Stimulated activated CD4-positive, alpha-beta T cell treated with anti-CD3 and anti-CD28 coated beads, Interleukin-2, amount 100 ng/mL, for 48 hours (primary cell): Measurements from ENCODE around the gene DSP.

Experiments
- DNase-seq, 2 donors: peaks; one replicate each; pipeline ENCODE4 v3.0.0-alpha.2; 2020

Gene DSP

DNA sequence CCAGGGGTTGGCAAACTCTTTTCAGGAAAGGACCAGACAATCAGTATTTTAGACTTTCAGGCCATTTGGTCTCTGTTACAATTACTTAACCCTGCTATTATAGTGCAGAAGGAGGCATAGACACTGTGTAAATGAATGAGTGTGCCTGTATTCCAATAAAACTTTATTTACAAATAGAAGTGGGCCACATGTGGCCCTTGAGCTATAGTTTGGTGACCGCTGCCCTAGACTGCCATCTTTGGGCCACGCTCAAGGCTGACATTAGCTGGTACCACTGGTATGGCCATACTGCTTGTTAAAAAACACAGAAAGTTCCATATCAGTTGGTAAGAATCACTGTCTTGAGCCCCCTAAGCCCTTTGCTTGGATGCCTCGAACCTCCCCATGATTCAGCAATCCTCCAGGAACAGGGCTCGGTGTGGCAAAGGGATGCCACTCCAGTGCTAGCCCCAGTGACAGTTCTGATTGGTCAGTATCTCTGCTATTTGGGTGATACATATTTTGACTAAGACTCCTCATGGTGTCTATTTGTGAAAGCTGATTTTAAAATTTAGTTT, 25.2 kb downstream of the DSP start:
- DNase-seq, result no peak

GRCh38 chr6:7568021-7568420, 26.6 kb downstream of the DSP start:
- DNase-seq, result no peak

DNA sequence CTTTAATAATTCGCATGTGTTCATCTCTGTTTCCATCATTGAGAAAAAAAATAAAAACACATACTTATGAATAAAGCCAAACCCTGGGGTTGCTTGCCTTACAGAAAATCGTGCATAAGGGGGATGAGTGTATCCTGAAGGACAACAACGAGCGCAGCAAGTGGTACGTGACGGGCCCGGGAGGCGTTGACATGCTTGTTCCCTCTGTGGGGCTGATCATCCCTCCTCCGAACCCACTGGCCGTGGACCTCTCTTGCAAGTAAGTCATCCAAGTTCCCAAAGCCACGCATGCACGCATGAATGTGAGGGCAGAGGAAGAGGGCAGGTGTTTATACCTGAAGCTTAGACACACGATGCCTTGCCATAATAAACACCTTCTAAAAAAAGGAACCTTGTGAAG, 27.6 kb downstream of the DSP start:
- DNase-seq, result no peak

DNA sequence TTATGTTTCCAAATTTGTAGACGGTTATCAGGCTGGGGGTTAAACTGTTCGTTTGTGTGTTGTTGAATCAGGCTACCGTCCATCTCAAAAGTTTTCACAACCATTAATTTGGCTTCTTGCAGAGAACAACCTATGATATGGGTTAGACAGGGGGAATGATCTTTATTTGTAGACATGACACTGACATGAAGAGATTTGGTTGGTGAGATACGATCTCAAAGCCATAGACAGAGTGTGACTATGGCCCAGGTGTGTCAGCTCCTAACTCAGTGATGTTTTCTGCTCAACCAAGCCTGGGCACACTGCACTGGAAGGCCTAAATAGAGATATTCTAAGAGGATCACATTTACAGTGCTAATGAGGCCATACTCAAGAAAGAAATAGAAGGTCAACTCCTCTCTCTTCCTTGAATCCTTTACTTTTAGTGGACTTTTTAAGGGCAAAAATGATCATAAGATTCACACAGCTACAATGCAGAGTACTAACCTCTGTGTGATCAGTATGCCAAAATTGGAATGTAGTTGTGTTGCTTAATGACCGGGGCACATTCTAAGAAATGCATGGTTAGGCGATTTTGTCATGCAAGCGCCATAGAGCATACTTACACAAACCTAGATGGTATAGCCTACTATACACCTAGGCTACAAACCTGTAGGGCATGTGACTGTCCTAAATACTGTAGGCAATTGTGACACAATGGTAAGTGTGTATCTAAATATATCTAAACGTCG, 30.9 kb downstream of the DSP start:
- DNase-seq, result no peak

DNA sequence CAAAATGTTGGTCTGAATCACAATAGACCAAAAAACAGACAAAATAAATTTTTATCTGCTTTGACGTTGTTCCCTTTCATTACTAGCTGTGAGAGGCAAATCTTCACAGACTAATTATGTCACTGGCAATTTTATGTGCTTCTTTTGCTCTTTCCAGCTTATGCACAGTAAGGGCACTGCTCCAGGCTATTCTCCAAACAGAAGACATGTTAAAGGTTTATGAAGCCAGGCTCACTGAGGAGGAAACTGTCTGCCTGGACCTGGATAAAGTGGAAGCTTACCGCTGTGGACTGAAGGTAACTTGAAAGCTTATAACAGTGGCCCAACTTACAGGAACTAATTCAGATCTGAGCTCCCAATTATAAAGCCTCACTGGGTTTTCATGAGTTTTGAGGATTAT, 33.0 kb downstream of the DSP start:
- no peak for DNase-seq

GRCh38 chr6:7578516-7578915, 37.0 kb downstream of the DSP start:
- no peak for DNase-seq

- no peak for DNase-seq
Observed at GRCh38 chr6:7578931-7579330, 37.5 kb downstream of the DSP start.

GRCh38 chr6:7579851-7580250, 38.4 kb downstream of the DSP start:
- DNase-seq, result no peak

- no peak for DNase-seq
Observed at GRCh38 chr6:7580537-7580926, 39.1 kb downstream of the DSP start.

DNA sequence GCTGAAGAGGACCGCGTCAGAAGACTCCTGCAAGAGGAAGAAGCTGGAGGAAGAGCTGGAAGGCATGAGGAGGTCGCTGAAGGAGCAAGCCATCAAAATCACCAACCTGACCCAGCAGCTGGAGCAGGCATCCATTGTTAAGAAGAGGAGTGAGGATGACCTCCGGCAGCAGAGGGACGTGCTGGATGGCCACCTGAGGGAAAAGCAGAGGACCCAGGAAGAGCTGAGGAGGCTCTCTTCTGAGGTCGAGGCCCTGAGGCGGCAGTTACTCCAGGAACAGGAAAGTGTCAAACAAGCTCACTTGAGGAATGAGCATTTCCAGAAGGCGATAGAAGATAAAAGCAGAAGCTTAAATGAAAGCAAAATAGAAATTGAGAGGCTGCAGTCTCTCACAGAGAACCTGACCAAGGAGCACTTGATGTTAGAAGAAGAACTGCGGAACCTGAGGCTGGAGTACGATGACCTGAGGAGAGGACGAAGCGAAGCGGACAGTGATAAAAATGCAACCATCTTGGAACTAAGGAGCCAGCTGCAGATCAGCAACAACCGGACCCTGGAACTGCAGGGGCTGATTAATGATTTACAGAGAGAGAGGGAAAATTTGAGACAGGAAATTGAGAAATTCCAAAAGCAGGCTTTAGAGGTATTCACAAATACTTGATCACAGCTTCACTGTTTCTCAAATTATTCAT, 39.6 kb downstream of the DSP start:
- DNase-seq, result no peak

DNA sequence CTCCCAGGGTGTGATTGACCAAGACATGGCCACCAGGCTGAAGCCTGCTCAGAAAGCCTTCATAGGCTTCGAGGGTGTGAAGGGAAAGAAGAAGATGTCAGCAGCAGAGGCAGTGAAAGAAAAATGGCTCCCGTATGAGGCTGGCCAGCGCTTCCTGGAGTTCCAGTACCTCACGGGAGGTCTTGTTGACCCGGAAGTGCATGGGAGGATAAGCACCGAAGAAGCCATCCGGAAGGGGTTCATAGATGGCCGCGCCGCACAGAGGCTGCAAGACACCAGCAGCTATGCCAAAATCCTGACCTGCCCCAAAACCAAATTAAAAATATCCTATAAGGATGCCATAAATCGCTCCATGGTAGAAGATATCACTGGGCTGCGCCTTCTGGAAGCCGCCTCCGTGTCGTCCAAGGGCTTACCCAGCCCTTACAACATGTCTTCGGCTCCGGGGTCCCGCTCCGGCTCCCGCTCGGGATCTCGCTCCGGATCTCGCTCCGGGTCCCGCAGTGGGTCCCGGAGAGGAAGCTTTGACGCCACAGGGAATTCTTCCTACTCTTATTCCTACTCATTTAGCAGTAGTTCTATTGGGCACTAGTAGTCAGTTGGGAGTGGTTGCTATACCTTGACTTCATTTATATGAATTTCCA, 43.9 kb downstream of the DSP start:
- DNase-seq, result no peak

GRCh38 chr6:7587631-7588100, 46.2 kb downstream of the DSP start:
- DNase-seq, result no peak

GRCh38 chr6:7588506-7588905, 47.0 kb downstream of the DSP start:
- DNase-seq, result no peak

DNA sequence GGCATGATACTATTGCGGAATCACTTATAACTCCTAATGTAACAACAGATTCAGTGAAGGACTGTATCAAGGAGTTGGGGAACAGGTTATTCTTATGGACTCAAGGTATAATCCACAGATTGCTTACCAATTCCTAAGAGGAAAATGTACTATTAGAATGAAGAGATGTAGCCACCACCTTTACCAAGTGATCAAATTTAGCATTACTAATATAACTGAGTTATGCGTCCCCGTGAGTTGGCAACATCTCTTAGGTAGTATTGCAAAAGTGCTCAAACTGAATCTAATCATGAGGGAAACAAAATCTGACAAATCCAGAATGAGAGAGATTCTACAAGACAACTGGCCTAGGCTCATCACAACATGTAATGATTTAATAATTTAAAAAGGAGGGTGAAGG, 47.8 kb downstream of the DSP start:
- no peak for DNase-seq

- peak; percentile 84 to 89 for DNase-seq
Observed at GRCh38 chr6:7589949-7590917, 48.8 kb downstream of the DSP start, which contains the start of gene SNRNP48. Gene SNRNP48 (plus strand): TSS chr6:7590198. CDS start chr6:7590258, 60 bp downstream.

GRCh38 chr6:7590918-7591302, 49.4 kb downstream of the DSP start:
- DNase-seq, result no peak

DNA sequence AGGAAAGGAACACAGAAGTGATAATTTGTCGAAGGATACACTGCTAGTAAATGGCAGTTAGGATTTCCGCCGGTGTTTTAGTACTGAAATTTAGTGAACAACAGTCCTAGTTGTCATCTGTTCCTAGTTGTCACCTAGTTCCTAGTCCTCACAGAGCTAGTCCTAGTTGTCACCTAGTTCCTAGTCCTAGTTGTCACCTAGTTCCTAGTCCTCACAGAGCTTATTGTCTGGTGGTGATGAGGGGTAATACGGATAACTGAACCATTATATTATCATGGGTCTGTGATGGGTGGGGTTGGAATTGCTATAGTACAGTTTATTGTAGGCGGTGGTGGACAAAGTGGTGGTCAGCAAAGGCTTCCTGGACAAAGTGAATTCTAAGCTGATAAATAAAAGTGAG, 50.3 kb downstream of the DSP start:
- DNase-seq, result no peak

DNA sequence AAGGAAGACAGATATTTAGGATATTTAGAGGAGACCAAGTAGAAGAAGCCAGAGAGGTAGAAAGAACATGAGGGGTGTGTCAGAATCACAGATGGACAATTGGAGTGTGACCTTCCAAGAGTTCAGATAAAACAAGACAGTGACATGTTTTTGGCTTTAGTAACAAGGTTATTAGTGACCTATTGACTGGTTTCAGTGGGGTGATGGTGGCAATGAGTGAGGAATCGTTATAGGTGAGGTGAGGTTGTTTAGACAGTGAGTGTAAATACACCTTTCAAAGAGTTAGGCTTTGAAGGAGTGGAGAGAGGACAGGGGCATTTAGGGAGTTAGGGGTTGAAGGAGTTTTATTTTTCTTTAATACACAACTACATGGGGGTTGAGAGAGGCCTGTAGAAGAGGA, 51.8 kb downstream of the DSP start:
- no peak for DNase-seq

DNA sequence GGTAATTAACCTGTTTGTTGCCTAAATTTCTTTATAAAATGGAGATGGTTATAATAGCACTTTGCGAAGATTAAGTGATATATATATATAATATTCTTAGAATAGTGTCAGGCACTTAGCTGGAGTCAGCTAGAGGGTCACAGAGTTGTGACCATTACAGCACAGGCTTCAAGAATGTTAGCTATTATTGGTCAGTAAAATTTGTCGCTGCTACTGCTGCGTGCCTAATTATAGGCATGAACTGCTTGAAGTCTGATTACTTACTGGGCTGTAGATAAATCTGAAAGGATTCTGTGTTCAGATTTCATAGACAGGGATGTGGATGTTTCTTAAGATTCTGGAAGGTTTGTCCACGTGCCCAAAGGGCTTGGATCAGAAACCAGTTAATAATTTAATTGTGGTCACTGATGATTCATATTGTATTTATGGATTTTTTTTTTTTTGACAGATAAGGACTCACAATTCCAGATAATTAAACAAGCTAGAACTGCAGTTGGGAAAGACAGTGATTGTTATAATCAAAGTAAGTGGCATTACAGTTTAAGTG, 53.2 kb downstream of the DSP start:
- no peak for DNase-seq

GRCh38 chr6:7604003-7604402, 62.5 kb downstream of the DSP start:
- DNase-seq, result no peak

- DNase-seq, result no peak
Observed at GRCh38 chr6:7604506-7604905, 63.0 kb downstream of the DSP start.
